Pancreas (tissue), 10 donors: ENCODE data around the gene MYO9B. TPM values are rescaled to one million over a fixed set of nuclear protein-coding genes. Genes with fewer than 3 reads are reported as not detected.

Source experiments
- ATAC-seq, 4 donors: fragments of 200-7000 bp; cut with Tn5 transposase; one replicate each; pipeline versions ENCODE4 v1.8.0 to v1.9.1; 2020; ENCODE audit warnings: mild to moderate bottlenecking in 4 of 4, moderate library complexity in 4 of 4
- DNase-seq, 6 donors: peaks; one replicate each; pipeline ENCODE4 v3.0.0-alpha.2; 2020
- FAIRE-seq: peaks from 2 replicates; lab custom pipeline; 2012; peaks lifted over from hg19 to GRCh38; lab: Jason Lieb, UNC
- H3K27ac ChIP-seq, 4 donors: fragments of 200-600 bp; sonication (generic); 1 replicate in 3 of 4; 2 replicates in 1 of 4; pipeline versions ENCODE4 v1.5.0 to v1.8.0; 2020
- H3K27me3 ChIP-seq, 4 donors: fragments of 200-600 bp; one replicate each; pipeline ENCODE4 v1.8.0; 2021
- H3K36me3 ChIP-seq, 3 donors: fragments of 200-600 bp; sonication (generic) in 1 of 3; one replicate each; pipeline versions ENCODE4 v1.5.0 to v1.8.0; 2020 to 2021
- H3K4me1 ChIP-seq, 3 donors: fragments of 200-600 bp; one replicate each; pipeline ENCODE4 v1.8.0; 2021
- H3K4me3 ChIP-seq, 4 donors: fragments of 200-600 bp; sonication (generic) in 2 of 4; one replicate each; pipeline versions ENCODE4 v1.5.0 to v1.8.0; 2020 to 2021
- H3K9me3 ChIP-seq, 4 donors: fragments of 200-600 bp; one replicate each; pipeline ENCODE4 v1.8.0; 2021
- WGBS, 2 donors: extraction: QIAGEN DNeasy Blood & Tissue Kit; methylation state at CpG; one replicate each; pipeline ENCODE4 v1.1.7; 2013; 5-methylcytosine and 5-hydroxymethylcytosine counted together
- intact Hi-C, 3 donors: fragments of 100-400 bp; cut with DNase I; formaldehyde crosslinking; loops; one replicate each; pipeline versions ENCODE4 v1.11.1 to v1.14.2; 2022
- polyA plus RNA-seq, 2 donors: library from polyadenylated mRNA; stranded (reverse); fragments of 200-250 nt; gene quantifications; one replicate each; pipeline ENCODE4 v1.2.3, GENCODE V29; 2013
- total RNA-seq, 6 donors: library from RNA; stranded (reverse); fragmentation: NEBNext Ultra II Directional in 4 of 6; extraction: Animal tissue kit (Norgen Biotek cat#: 25700) in 4 of 6; gene quantifications; one replicate each; pipeline versions ENCODE4 v1.2.1 to v1.2.4, GENCODE V29; 2021 to 2023
- TF ChIP-seq, protein P1 (sequence below), 4 donors: fragments of 200-600 bp; sonication (generic) in 3 of 4; IDR thresholded peaks; one replicate each; pipeline versions ENCODE4 v1.5.0 to v1.8.0; 2021; ENCODE audit warnings: antibody characterized with exemption in 4 of 4
- donor health status: healthy with polysubstance abuse.
- donor health status: DM: no; HTN: no; CAD: no; lungs with moderate emphysema.
- donor health status: DM: no; HTN: no; CAD: no.
- donor health status: control.
- donor health status: control.
- donor health status: Bipolar disorder and iron deficiency.
- donor health status: DM: yes; HTN: yes; CAD: no.
- donor health status: DM: no; HTN: no; CAD: no.
- donor health status: DM: no; HTN: no; CAD: no.
- donor health status: DM: yes; HTN: yes; CAD: no.

MYO9B gene
- total and polyA plus RNA-seq, 8 donors, result 16.6 to 53.4 (median 23.4) TPM

DNA sequence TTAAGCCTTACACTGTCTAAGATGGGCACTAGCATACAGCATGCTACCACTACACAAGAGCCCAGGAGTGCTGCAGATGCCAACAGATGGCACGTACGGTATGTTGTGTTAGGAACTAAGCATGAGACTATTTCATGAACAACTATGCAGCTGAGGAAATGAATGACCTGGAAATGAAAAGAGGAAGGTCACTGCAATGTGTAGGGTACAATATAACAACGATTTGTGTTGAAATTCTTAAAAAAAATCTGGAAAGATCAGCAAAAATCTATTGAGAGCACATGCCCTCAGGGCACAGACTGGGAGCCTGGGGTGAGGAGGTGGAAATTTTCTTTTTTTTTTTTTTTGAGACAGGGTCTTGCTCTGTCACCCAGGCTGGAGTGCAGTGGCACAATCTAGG, 14.8 kb upstream of the MYO9B start:
- Histone ChIP-seq H3K36me3 (peaks cover 0 to 14% (median 5%) of the 10 kb centered on the region in 3 donors), H3K4me3 (no peak overlapping the region), H3K4me1 (no peaks in the 10 kb centered on the region), H3K27ac (no peak overlapping the region), H3K9me3 (no peaks in the 10 kb centered on the region), H3K27me3 (no peaks in the 10 kb centered on the region)
- TF ChIP-seq, protein P1, sequence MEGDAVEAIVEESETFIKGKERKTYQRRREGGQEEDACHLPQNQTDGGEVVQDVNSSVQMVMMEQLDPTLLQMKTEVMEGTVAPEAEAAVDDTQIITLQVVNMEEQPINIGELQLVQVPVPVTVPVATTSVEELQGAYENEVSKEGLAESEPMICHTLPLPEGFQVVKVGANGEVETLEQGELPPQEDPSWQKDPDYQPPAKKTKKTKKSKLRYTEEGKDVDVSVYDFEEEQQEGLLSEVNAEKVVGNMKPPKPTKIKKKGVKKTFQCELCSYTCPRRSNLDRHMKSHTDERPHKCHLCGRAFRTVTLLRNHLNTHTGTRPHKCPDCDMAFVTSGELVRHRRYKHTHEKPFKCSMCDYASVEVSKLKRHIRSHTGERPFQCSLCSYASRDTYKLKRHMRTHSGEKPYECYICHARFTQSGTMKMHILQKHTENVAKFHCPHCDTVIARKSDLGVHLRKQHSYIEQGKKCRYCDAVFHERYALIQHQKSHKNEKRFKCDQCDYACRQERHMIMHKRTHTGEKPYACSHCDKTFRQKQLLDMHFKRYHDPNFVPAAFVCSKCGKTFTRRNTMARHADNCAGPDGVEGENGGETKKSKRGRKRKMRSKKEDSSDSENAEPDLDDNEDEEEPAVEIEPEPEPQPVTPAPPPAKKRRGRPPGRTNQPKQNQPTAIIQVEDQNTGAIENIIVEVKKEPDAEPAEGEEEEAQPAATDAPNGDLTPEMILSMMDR (IDR thresholded peaks at IDR 0.05), result no peak
- 82 to 83% methylated on average over 3 of the region's 3 CpGs for WGBS, 2 donors
- FAIRE-seq (no peak), ATAC-seq (peak in 1 of 4 donors; percentile 18), DNase-seq (no peak)
- intact Hi-C loops, result loop anchor here in 2 of 3 donors (10.0 kb wide), 1 partner anchor 224 kb away; the partner anchor contains the start of gene ANKLE1 (in 2 of the 2)

DNA sequence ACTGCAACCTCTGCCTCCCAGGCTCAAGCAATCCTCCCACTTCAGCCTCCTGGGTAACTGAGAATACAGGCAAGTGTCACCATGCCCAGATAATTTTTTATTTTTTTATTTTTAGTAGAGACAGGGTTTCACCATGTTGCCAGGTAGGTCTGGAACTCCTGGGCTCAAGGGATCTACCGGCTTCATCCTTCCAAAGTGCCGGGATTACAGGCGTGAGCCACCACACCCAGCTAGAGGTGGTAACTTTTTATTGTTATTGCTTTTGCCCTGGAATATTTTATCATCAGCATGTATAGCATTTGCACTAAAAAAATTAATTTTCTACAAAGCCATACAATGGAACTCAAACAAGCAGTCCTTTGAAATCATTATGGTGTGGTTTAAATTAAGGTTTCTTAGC, 14.4 kb upstream of the MYO9B start:
- WGBS, 2 donors, result 98 to 100% methylated on average over 3 of the region's 3 CpGs
- TF ChIP-seq, protein P1 (IDR thresholded peaks at IDR 0.05), result no peak
- DNase-seq (no peak), FAIRE-seq (no peak), ATAC-seq (no peak)
- H3K4me1 ChIP-seq, result no peaks in the 10 kb centered on the region
- intact Hi-C loops, result loop anchor here in 2 of 3 donors (10.0 kb wide), 1 partner anchor 224 kb away; the partner anchor contains the start of gene ANKLE1 (in 2 of the 2)
- no peaks in the 10 kb centered on the region for H3K27me3 ChIP-seq
- no peak overlapping the region for H3K27ac ChIP-seq
- peaks cover 0 to 14% (median 5%) of the 10 kb centered on the region in 3 donors for H3K36me3 ChIP-seq
- no peak overlapping the region for H3K4me3 ChIP-seq
- no peaks in the 10 kb centered on the region for H3K9me3 ChIP-seq

DNA sequence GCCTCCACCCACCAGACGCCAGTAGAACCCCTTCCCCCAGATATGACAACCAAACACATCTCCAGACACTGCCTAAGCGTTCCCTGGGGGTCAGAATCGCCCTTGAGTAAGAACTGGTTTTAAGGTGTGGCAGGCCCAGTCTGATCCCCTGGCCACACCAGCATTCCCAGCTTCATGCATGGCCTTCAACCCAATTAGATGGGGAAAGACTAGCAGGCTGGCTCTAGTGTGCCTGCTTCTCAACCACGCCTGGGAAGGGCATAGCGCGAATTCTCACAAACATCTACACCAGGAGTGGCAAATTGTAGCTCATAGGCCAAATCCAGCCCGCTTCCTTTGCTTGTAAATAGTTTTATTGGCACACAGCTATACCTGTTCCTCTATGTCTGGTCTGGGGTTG, 13.9 kb upstream of the MYO9B start:
- ATAC-seq (peak in 1 of 4 donors; percentile 20), DNase-seq (no peak), FAIRE-seq (no peak)
- Histone ChIP-seq H3K36me3 (peaks cover 0 to 14% (median 5%) of the 10 kb centered on the region in 3 donors), H3K4me1 (no peaks in the 10 kb centered on the region), H3K27me3 (no peaks in the 10 kb centered on the region), H3K9me3 (no peaks in the 10 kb centered on the region), H3K27ac (no peak overlapping the region), H3K4me3 (no peak overlapping the region)
- intact Hi-C loops, result loop anchor here in 2 of 3 donors (10.0 kb wide), 1 partner anchor 223 kb away; the partner anchor contains the start of gene ANKLE1 (in 2 of the 2)
- WGBS, 2 donors, result 88 to 96% methylated on average over 7 of the region's 7 CpGs
- TF ChIP-seq, protein P1 (IDR thresholded peaks at IDR 0.05), result no peak

DNA sequence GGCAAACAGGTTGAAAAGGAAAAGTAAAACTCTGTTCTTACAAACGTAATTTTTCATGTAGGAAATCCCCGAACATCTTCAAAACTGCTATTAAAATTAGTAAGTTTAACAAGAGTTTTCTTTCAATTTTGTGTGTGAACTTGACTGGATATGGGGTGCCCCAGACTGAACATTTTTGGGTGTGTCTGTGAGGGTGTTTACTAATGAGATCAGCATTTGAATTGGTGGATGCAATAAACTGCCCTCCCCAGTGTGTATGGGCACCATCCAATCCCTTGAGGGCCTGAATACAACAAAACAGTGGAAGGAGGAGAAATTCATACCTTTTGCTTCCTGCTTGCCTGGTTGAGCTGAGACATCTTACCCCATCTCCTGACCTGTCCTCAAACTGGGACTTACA, 12.1 kb upstream of the MYO9B start:
- FAIRE-seq, result no peak
- TF ChIP-seq, protein P1 (IDR thresholded peaks at IDR 0.05), result no peak
- Histone ChIP-seq H3K4me1 (peaks cover 0 to 4% (median 0%) of the 10 kb centered on the region in 3 donors), H3K36me3 (peaks cover 0 to 5% (median 2%) of the 10 kb centered on the region in 3 donors), H3K27me3 (no peaks in the 10 kb centered on the region), H3K27ac (no peak overlapping the region), H3K4me3 (no peak overlapping the region), H3K9me3 (no peaks in the 10 kb centered on the region)
- intact Hi-C loops, result loop anchor here in 2 of 3 donors (10.0 kb wide), 1 partner anchor 221 kb away; the partner anchor contains the start of gene ANKLE1 (in 2 of the 2)
- WGBS, 2 donors, result 78 to 88% methylated on average over 2 of the region's 2 CpGs
- no peak for ATAC-seq
- no peak for DNase-seq

DNA sequence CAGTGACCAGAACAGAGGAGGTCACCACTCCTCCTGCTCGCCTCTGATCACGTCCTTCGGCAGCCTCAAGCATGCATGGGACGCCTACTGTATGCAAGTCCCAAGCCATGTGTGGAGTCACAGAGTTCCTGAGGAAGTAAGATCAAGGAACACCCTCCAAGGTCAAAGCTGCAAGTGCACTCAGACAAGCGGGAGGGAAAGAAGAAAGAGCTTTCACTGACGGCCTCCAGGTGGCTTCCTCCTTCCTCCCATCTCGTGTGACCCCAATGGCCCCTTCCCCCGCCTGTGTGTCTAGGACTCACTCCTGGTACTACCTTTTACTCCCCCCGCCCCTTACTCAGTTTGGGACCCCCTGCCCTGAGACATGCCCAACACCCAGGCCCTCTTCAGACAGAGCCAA, 6.4 kb upstream of the MYO9B start:
- ATAC-seq, result no peak
- Histone ChIP-seq H3K27me3 (no peaks in the 10 kb centered on the region), H3K27ac (no peak overlapping the region), H3K9me3 (no peaks in the 10 kb centered on the region), H3K4me3 (no peak overlapping the region), H3K36me3 (no peaks in the 10 kb centered on the region), H3K4me1 (peaks cover 0 to 4% (median 4%) of the 10 kb centered on the region in 3 donors)
- FAIRE-seq, result no peak
- WGBS, 2 donors, result 76 to 83% methylated on average over 9 of the region's 9 CpGs
- TF ChIP-seq, protein P1 (IDR thresholded peaks at IDR 0.05), result no peak
- no peak for DNase-seq
- intact Hi-C loops, result loop anchor here in 2 of 3 donors (10.0 kb wide), 1 partner anchor 216 kb away; the partner anchor contains the start of gene ANKLE1 (in 2 of the 2)
